K562 treated with DMSO at 1 percent for 24 hours (cell line): Measurements from ENCODE around the gene TMEM184C. TPM values are rescaled to one million over a fixed set of nuclear protein-coding genes. Genes with fewer than 3 reads are reported as not detected.

Source experiments
- total RNA-seq: library from RNA; unstranded; fragments of 300-600 nt; gene quantifications from 2 replicates; pipeline ENCODE4 v1.2.3, GENCODE V29; 2022; ENCODE audit warnings: low read depth; ENCODE audit not compliant: insufficient read depth

The TMEM184C gene
- 14.5 and 15.9 TPM in 2 replicates for total RNA-seq

DNA sequence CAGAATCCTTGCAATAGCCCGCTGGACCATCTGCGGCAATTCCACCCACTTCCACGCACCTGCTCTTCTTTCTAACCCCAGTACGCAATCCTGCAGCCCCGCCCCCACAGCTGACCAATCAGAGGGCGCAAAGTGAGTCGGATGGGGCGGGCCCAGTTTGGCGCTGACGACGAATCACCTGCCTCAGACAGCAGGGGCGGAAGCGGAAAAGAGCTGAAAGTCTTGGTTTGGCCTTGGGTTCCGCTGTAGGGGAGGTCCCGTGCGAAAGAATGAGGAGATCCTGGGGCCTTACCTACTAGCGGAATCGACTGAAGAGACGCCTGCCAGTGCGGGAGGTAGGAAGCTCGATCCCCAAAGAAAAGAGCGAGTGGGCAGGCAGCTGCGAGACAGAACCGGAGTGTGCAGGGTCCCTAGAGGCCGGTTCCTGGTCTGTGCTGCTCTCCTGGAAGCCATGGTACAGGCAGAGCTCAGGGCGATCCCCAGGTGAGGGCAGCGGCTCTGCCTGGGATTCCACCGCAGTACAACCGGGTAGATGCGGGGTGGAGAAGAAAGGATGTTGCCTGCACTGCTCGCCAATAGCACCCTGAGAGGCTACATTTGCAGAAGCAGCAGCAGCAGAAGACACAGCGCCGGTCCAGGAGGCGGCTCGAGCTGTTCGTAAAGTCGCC lies at the start of gene TMEM184C:
Gene TMEM184C, plus strand, starts transcription at position 225 of the 668 bp plus-strand sequence. CDS start 560 bp downstream, outside the sequence.

DNA sequence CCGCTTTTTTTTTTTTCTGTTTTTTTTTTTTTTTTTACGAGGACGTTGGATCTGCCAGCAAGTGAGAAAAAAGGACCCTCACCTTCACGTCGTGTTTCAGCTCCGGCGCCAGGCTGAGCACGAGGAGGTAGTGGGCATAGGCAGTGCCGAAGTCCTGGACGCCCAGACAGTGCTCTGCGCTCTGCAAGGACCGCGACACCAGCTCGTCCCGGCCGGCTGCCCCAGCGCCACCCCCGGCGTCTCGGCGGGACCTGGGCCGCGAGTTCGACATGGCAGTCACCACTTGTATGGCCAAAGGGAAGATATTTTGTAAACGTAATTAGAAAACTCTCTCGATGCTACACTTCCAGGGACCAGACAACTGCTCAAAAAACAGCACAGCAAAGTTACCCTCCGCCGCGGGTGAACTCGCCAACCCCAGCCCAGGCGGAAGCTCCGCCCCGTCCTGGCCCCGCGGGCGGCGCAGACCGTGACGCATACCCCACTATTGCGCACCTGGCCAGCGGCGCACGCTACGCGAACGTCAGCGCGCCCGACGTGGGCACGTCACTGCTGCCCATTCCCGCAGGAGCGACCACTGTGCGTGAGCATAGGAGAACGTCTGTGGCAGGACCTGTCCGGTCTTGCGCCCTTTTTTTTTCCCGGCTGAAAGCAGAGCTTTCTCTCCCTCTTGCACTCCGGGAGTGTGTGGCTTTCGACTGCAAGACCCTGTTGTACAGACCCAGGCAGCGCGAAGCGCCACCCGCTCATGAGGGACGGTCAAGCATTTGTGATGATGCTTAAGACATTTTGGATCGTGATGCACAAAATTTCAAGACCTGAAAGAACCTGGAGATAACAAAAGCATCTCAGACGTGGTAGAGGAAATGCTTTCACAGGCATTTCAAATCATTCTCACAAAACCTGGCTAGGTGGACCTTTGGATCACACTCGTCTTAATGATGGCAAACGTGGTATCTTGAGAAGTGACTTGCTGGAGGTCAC lies 66.8 kb downstream of the TMEM184C start, which contains the start of gene PRMT9:
Gene PRMT9, minus strand, starts transcription at position 447 of the 984 bp plus-strand sequence. Its CDS starts 176 bp downstream, at position 271.

Other genes with a start within 250 kb of the TMEM184C start
- gene EDNRA, start 136.3 kb upstream of the TMEM184C start, total RNA-seq, result not detected in 2 replicates
- 4.5 and 4.9 TPM in 2 replicates for gene PRMT9, start 66.8 kb downstream of the TMEM184C start, total RNA-seq
- 0.27 and 0.67 TPM in 2 replicates for gene ARHGAP10, start 114.7 kb downstream of the TMEM184C start, total RNA-seq